Testis (tissue), 3 donors: ENCODE measurements around the gene OR1A1. TPM values are rescaled to one million over a fixed set of nuclear protein-coding genes. Genes with fewer than 3 reads are reported as not detected.
"Not testable (repeated sequence)": the region's sequence is repeated elsewhere in the genome, so short reads cannot be mapped to it uniquely, and the experiment has no call there.

Experiments
- DNase-seq: peaks from one replicate; pipeline ENCODE4 v3.0.0-alpha.2; 2019
- H3K27ac ChIP-seq, 2 donors: fragments of 200-600 bp; sonication (generic); one replicate each; pipeline ENCODE4 v1.5.1; 2019
- H3K27me3 ChIP-seq: fragments of 200-600 bp; sonication (generic); one replicate; pipeline ENCODE4 v1.5.1; 2019
- H3K36me3 ChIP-seq: fragments of 200-600 bp; sonication (generic); one replicate; pipeline ENCODE4 v1.5.1; 2017; ENCODE audit warnings: low read depth; ENCODE audit errors: missing control alignments
- H3K4me1 ChIP-seq: fragments of 200-600 bp; sonication (generic); one replicate; pipeline ENCODE4 v1.5.1; 2019
- H3K4me3 ChIP-seq, 2 donors: fragments of 200-600 bp; sonication (generic); one replicate each; pipeline ENCODE4 v1.5.1; 2017 to 2019
- H3K9me3 ChIP-seq: fragments of 200-600 bp; sonication (generic); one replicate; pipeline ENCODE4 v1.5.1; 2017
- CTCF ChIP-seq, 3 experiments: fragments of 450-650 bp in 2 of 3; fragments of 200-600 bp in 1 of 3; sonication (generic) in 1 of 3; IDR thresholded peaks; one replicate each; pipeline ENCODE4 v1.5.1; 2016 to 2019; ENCODE audit warnings: antibody characterized with exemption in 3 of 3, mild to moderate bottlenecking in 2 of 3, moderate library complexity in 1 of 3
- POLR2A ChIP-seq: fragments of 450-650 bp; IDR thresholded peaks from one replicate; pipeline ENCODE4 v1.6.1; 2017; ENCODE audit warnings: antibody characterized with exemption, mild to moderate bottlenecking, moderate library complexity
- WGBS, 2 donors: methylation state at CpG; one replicate each; pipeline ENCODE4 v1.1.5; 2018; 5-methylcytosine and 5-hydroxymethylcytosine counted together
- intact Hi-C: fragments of 100-400 bp; cut with DNase I; formaldehyde crosslinking; loops from one replicate; pipeline ENCODE4 v1.15.1; 2023; ENCODE audit warnings: low total_unique reads
- polyA plus RNA-seq: library from polyadenylated mRNA; stranded (reverse); fragments of 350-450 nt; fragmentation: Illumina TruSeq; extraction: RNeasy Lipid Tissue Mini Kit (QIAGEN cat#74804); gene quantifications from one replicate; pipeline ENCODE4 v1.2.3, GENCODE V29; 2014; ENCODE audit warnings: low read depth, low replicate concordance; ENCODE audit not compliant: insufficient read depth
- total RNA-seq, 2 donors: library from RNA; depleted of rRNA; stranded (reverse); fragments of >200 nt; gene quantifications; one replicate each; pipeline ENCODE4 v1.2.3, GENCODE V29; 2016

The OR1A1 gene
- total and polyA plus RNA-seq, 3 donors from 2014 or later: 0.06 TPM; not detected in 2

- H3K4me1 ChIP-seq: no peaks in the 10 kb centered on the region
- H3K27me3 ChIP-seq: no peaks in the 10 kb centered on the region
- intact Hi-C loops: no loop called here
- H3K27ac ChIP-seq: no peak overlapping the region
- TF ChIP-seq POLR2A (no peak), CTCF (IDR thresholded peaks at IDR 0.05) (no peak)
- H3K4me3 ChIP-seq: no peak overlapping the region
- DNase-seq: no peak
- H3K36me3 ChIP-seq: no peaks in the 10 kb centered on the region
- WGBS, 2 donors: 87 to 89% methylated on average over 3 of the region's 3 CpGs
- H3K9me3 ChIP-seq: no peaks in the 10 kb centered on the region
These were observed 5.5 kb downstream of the OR1A1 start for GRCh38 chr17:3213001-3213400.

GRCh38 chr17:3213587-3213986, 6.1 kb downstream of the OR1A1 start:
- no peaks in the 10 kb centered on the region for H3K36me3 ChIP-seq
- intact Hi-C loops: no loop called here
- no peak overlapping the region for H3K27ac ChIP-seq
- no peaks in the 10 kb centered on the region for H3K4me1 ChIP-seq
- H3K9me3 ChIP-seq: no peaks in the 10 kb centered on the region
- H3K27me3 ChIP-seq: no peaks in the 10 kb centered on the region
- DNase-seq: no peak
- no peak overlapping the region for H3K4me3 ChIP-seq
- no peak for TF ChIP-seq POLR2A
- no peak for TF ChIP-seq CTCF (IDR thresholded peaks at IDR 0.05)
- 64 to 66% methylated on average over 6 of the region's 6 CpGs for WGBS, 2 donors

- H3K27me3 ChIP-seq, H3K36me3 ChIP-seq, H3K9me3 ChIP-seq, DNase-seq, H3K4me3 ChIP-seq, H3K4me1 ChIP-seq, H3K27ac ChIP-seq, intact Hi-C loops: not testable (repeated sequence)
- WGBS, 2 donors: 63 to 68% methylated on average over 3 of the region's 3 CpGs
These were observed 12.5 kb downstream of the OR1A1 start for GRCh38 chr17:3219978-3220377.

GRCh38 chr17:3221850-3222249, 14.4 kb downstream of the OR1A1 start:
- no peaks in the 10 kb centered on the region for H3K36me3 ChIP-seq
- intact Hi-C loops: no loop called here
- no peaks in the 10 kb centered on the region for H3K27me3 ChIP-seq
- no peak overlapping the region for H3K27ac ChIP-seq
- TF ChIP-seq POLR2A (no peak), CTCF (IDR thresholded peaks at IDR 0.05) (no peak)
- WGBS, 2 donors: 76 to 90% methylated on average over 2 of the region's 2 CpGs
- H3K4me1 ChIP-seq: no peaks in the 10 kb centered on the region
- no peaks in the 10 kb centered on the region for H3K9me3 ChIP-seq
- DNase-seq: no peak
- H3K4me3 ChIP-seq: no peak overlapping the region

GRCh38 chr17:3222505-3222904, 15.0 kb downstream of the OR1A1 start:
- no peaks in the 10 kb centered on the region for H3K27me3 ChIP-seq
- no peak overlapping the region for H3K27ac ChIP-seq
- H3K9me3 ChIP-seq: no peaks in the 10 kb centered on the region
- H3K36me3 ChIP-seq: no peaks in the 10 kb centered on the region
- 50 to 53% methylated on average over 2 of the region's 2 CpGs for WGBS, 2 donors
- H3K4me1 ChIP-seq: no peaks in the 10 kb centered on the region
- intact Hi-C loops: no loop called here
- DNase-seq: no peak
- TF ChIP-seq CTCF (IDR thresholded peaks at IDR 0.05): no peak
- no peak for TF ChIP-seq POLR2A
- H3K4me3 ChIP-seq: no peak overlapping the region

- H3K36me3 ChIP-seq, intact Hi-C loops, H3K27me3 ChIP-seq, H3K4me3 ChIP-seq, DNase-seq, H3K4me1 ChIP-seq, H3K27ac ChIP-seq, H3K9me3 ChIP-seq: not testable (repeated sequence)
These were observed 17.4 kb downstream of the OR1A1 start for GRCh38 chr17:3224721-3225352.

GRCh38 chr17:3232300-3232699, 24.8 kb downstream of the OR1A1 start:
- H3K36me3 ChIP-seq, H3K9me3 ChIP-seq, H3K4me3 ChIP-seq, H3K27me3 ChIP-seq, intact Hi-C loops, H3K4me1 ChIP-seq, H3K27ac ChIP-seq, DNase-seq: not testable (repeated sequence)
- 70 to 74% methylated on average over 8 of the region's 8 CpGs for WGBS, 2 donors

GRCh38 chr17:3238685-3239084, 31.2 kb downstream of the OR1A1 start:
- H3K27me3 ChIP-seq, H3K9me3 ChIP-seq, H3K4me1 ChIP-seq, H3K36me3 ChIP-seq, H3K27ac ChIP-seq, H3K4me3 ChIP-seq, intact Hi-C loops, DNase-seq: not testable (repeated sequence)
- WGBS, 2 donors: 38 to 64% methylated on average over 1 to 2 of the region's 2 CpGs

- DNase-seq, H3K27ac ChIP-seq, H3K36me3 ChIP-seq, H3K27me3 ChIP-seq, intact Hi-C loops, H3K4me1 ChIP-seq, H3K4me3 ChIP-seq, H3K9me3 ChIP-seq: not testable (repeated sequence)
- WGBS, 2 donors: 100% methylated on average over 1 of the region's 1 CpG
These were observed 33.6 kb downstream of the OR1A1 start for GRCh38 chr17:3241044-3241443.
